Measurements from ENCODE around the gene C21orf58. TPM values are rescaled to one million over a fixed set of nuclear protein-coding genes. Genes with fewer than 3 reads are reported as not detected.

The C21orf58 gene
- total and polyA plus RNA-seq, 11 donors = 0.64 to 4.0 (median 1.3) TPM

- DNase-seq = peak in 1 of 5 donors; percentile 20
- Histone ChIP-seq H3K4me1 (peaks cover 0 to 6% (median 0%) of the 10 kb centered on the region in 12 donors), H3K36me3 (peaks cover 0 to 68% (median 62%) of the 10 kb centered on the region in 9 donors), H3K27me3 (no peaks in the 10 kb centered on the region), H3K27ac (peak overlapping the region in 1 of 12 donors; percentile 42), H3K9me3 (no peaks in the 10 kb centered on the region), H3K4me3 (no peak overlapping the region)
- WGBS, 4 donors = 91 to 96% (median 96%) methylated on average over 29 to 34 of the region's 34 CpGs
- no peak for TF ChIP-seq POLR2A (IDR thresholded peaks at IDR 0.05)
- intact Hi-C loops (cut with DNase I) = loop anchor here in 1 of 10 donors (10.0 kb wide), 1 partner anchor 58 kb away; no protein-coding TSS in a partner anchor
- ATAC-seq = no peak
Observed at GRCh38 chr21:46346296-46347202, 22.9 kb upstream of the C21orf58 start.

GRCh38 chr21:46345861-46346260 is 22.2 kb upstream of the C21orf58 start:
- Histone ChIP-seq H3K27ac (no peak overlapping the region), H3K27me3 (no peaks in the 10 kb centered on the region), H3K9me3 (no peaks in the 10 kb centered on the region), H3K4me3 (no peak overlapping the region), H3K36me3 (peaks cover 0 to 65% (median 55%) of the 10 kb centered on the region in 9 donors), H3K4me1 (peaks cover 0 to 6% (median 0%) of the 10 kb centered on the region in 12 donors)
- 92 to 94% (median 93%) methylated on average over 14 of the region's 14 CpGs for WGBS, 4 donors
- DNase-seq = peak in 1 of 5 donors; percentile 27
- ATAC-seq = no peak
- TF ChIP-seq, protein P1, sequence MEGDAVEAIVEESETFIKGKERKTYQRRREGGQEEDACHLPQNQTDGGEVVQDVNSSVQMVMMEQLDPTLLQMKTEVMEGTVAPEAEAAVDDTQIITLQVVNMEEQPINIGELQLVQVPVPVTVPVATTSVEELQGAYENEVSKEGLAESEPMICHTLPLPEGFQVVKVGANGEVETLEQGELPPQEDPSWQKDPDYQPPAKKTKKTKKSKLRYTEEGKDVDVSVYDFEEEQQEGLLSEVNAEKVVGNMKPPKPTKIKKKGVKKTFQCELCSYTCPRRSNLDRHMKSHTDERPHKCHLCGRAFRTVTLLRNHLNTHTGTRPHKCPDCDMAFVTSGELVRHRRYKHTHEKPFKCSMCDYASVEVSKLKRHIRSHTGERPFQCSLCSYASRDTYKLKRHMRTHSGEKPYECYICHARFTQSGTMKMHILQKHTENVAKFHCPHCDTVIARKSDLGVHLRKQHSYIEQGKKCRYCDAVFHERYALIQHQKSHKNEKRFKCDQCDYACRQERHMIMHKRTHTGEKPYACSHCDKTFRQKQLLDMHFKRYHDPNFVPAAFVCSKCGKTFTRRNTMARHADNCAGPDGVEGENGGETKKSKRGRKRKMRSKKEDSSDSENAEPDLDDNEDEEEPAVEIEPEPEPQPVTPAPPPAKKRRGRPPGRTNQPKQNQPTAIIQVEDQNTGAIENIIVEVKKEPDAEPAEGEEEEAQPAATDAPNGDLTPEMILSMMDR (IDR thresholded peaks at IDR 0.05) = no peak
- TF ChIP-seq POLR2A (IDR thresholded peaks at IDR 0.05) = no peak
- intact Hi-C loops (cut with DNase I) = loop anchor here in 1 of 10 donors (10.0 kb wide), 1 partner anchor 59 kb away; no protein-coding TSS in a partner anchor

DNA sequence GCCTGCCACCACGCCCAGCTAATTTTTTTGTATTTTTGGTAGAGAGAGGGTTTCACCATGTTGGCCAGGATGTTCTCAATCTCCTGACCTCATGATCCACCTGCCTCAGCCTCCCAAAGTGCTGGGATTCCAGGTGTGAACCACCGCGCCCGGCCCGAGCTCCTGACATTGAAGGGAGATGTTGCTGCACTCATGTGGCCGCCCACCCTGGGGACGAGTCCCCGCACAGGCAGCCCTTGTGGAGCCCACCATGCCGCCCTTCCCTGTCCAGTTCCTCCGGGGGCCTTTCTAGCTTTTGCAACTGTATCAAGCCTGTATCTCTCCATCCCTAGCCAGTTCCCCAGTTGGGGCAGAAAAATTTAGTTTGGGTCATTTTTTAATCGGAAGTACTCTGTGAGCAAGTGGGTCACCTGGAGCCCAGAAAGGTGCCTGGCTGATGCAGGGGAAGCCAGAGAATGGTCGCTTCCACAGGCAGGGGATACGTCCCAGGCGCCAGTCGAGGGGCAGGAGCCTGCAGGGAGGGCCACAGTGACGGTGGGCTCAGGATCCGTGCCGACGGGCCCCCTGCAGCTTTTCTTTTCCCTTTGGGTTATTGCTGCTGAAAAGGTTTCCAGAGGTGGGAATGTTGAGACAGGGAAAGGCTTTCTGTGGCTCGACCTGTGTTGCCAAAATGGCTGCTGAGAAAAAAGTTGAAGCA is 20.7 kb upstream of the C21orf58 start:
- ATAC-seq (no peak), DNase-seq (peak in 1 of 5 donors; percentile 14)
- intact Hi-C loops (cut with DNase I) = loop anchor here in 1 of 10 donors (10.0 kb wide), 1 partner anchor 60 kb away; no protein-coding TSS in a partner anchor
- H3K36me3 ChIP-seq = peaks cover 0 to 63% (median 43%) of the 10 kb centered on the region in 9 donors
- H3K4me1 ChIP-seq = peaks cover 0 to 6% (median 0%) of the 10 kb centered on the region in 12 donors
- H3K9me3 ChIP-seq = no peaks in the 10 kb centered on the region
- 92 to 97% (median 96%) methylated on average over 16 to 20 of the region's 20 CpGs for WGBS, 4 donors
- no peaks in the 10 kb centered on the region for H3K27me3 ChIP-seq
- no peak overlapping the region for H3K27ac ChIP-seq
- TF ChIP-seq, protein P1 (IDR thresholded peaks at IDR 0.05) = no peak
- TF ChIP-seq POLR2A (IDR thresholded peaks at IDR 0.05) = no peak
- no peak overlapping the region for H3K4me3 ChIP-seq

DNA sequence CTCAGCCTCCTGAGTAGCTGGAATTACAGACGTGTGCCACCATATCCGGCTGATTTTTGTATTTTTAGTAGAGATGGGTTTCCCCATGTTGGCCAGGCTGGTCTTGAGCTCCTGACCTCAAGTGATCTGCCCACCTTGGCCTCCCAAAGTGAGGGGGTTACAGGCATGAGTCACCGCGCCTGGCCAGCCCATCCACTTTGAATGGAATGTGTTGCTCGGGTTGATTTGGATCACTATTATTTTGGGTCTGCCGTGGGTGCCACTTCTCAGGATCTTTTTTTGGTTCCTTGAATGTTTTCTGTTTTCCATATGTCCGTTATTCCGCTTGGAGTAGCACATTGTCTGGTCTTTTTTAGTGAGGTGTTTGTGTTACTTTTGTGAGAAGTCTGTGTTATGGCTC is 17.3 kb upstream of the C21orf58 start:
- H3K4me1 ChIP-seq = no peaks in the 10 kb centered on the region
- H3K36me3 ChIP-seq = peaks cover 0 to 63% (median 39%) of the 10 kb centered on the region in 9 donors
- no peaks in the 10 kb centered on the region for H3K27me3 ChIP-seq
- no peak overlapping the region for H3K4me3 ChIP-seq
- DNase-seq (no peak), ATAC-seq (no peak)
- WGBS, 4 donors = 83 to 93% (median 89%) methylated on average over 8 of the region's 8 CpGs
- intact Hi-C loops (cut with DNase I) = loop anchor here in 1 of 10 donors (10.0 kb wide), 1 partner anchor 64 kb away; no protein-coding TSS in a partner anchor
- H3K27ac ChIP-seq = no peak overlapping the region
- H3K9me3 ChIP-seq = no peaks in the 10 kb centered on the region
- TF ChIP-seq POLR2A (IDR thresholded peaks at IDR 0.05) = no peak
- TF ChIP-seq, protein P1 (IDR thresholded peaks at IDR 0.05) = no peak
